ENCODE data around the gene SDK1. TPM values are rescaled to one million over a fixed set of nuclear protein-coding genes. Genes with fewer than 3 reads are reported as not detected.

The SDK1 gene
- total RNA-seq, 1 experiment from 2014 or later: 9.3 TPM

DNA sequence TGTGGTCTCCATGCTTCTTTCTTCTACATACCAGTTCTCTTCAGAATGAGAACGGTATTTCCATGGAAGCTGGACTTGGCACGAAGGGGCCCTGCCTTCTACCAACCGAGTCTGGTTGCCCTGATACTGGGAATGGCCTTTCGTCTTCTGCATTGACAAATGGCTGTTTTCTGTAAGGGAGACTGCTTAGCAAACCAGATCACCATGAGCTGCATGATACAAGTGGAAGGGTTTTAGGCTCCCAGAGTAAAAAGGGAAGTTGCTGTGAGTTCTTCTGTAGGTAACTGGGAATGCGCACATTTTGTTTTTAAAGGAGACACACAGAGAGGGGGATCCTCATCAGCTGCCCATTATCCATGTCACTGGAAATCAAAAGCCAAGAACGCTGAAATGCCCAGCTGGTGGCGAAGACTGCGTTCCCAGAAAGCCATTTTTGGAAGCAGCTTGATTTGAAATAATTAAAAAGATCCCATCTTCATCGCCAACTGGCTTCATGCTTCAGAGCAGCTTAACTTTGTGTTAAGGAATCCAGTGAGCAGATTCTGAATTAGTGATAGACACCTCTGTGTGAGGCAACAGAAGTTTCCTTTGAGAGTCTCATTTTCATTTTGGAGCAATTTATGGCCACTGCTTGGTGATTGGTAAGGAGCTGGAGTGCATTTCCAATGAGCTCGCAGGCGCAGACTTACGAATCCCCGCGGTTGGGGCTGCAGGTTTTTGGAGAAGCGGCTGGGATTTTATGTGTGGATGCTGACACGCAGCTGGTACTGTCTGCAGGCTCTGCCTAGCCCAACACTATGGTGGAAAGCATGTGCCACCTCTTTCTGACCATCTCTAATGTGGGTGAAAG lies 708.4 kb downstream of the SDK1 start:
- Mint-ChIP-seq H3K27ac (peak overlapping the region; percentile 72; the same call in 1 of the 2 replicates), H3K27me3 (ENCODE audit: low read depth) (no peaks in the 10 kb centered on the region), H3K36me3 (peaks cover 4% of the 10 kb centered on the region), H3K4me3 (no peak overlapping the region), H3K9me3 (peaks cover 4% of the 10 kb centered on the region), H3K4me1 (peaks cover 68% of the 10 kb centered on the region)
- ChIA-PET POLR2A (no interaction called here), CTCF (interaction anchor here (1.4 to 3.0 kb wide), 2 partner anchors 10 to 14 kb away, joined by 3 to 11 read pairs; no protein-coding TSS in a partner anchor)
- TF ChIP-seq, protein P1, sequence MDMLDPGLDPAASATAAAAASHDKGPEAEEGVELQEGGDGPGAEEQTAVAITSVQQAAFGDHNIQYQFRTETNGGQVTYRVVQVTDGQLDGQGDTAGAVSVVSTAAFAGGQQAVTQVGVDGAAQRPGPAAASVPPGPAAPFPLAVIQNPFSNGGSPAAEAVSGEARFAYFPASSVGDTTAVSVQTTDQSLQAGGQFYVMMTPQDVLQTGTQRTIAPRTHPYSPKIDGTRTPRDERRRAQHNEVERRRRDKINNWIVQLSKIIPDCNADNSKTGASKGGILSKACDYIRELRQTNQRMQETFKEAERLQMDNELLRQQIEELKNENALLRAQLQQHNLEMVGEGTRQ (CRISPR knock-in tag; IDR thresholded peaks at IDR 0.05): no peak
- no peak for ATAC-seq
- no peak for DNase-seq (ENCODE audit: low spot score)

DNA sequence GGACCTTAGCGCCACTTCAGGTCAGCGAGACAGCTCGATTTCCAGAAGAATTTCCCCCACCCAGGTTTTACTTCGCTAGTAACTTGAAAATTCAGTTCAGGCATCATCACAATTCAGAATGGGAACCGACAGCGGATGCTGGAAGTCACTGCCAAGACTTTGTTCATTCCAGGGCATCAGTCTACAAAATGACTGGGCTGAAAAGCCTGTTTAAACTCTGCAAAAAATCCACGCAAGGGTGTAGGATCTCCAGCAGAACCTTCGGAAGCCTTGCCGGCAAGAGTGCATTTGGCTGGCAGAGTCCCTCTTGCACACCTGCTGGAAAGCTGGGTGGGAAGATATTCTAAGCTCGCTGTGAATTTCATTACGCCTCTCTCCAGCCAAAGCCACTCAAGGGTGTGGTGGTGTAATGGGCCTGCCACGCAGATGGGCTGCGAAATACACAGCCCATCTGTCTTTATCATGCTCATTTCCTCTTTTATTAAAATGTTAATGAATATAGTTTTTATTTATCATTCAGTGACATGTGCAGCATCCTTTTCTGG lies 709.1 kb downstream of the SDK1 start:
- no peak for DNase-seq (ENCODE audit: low spot score)
- H3K36me3 Mint-ChIP-seq: peaks cover 4% of the 10 kb centered on the region
- H3K4me1 Mint-ChIP-seq: peaks cover 71% of the 10 kb centered on the region
- no peak overlapping the region for H3K4me3 Mint-ChIP-seq
- H3K27me3 Mint-ChIP-seq (ENCODE audit: low read depth): no peaks in the 10 kb centered on the region
- ChIA-PET CTCF (interaction anchor here (1.4 to 3.0 kb wide), 2 partner anchors 10 to 15 kb away, joined by 3 to 11 read pairs; no protein-coding TSS in a partner anchor), POLR2A (no interaction called here)
- TF ChIP-seq FOXK1 (CRISPR knock-in tag; IDR thresholded peaks at IDR 0.05) (no peak), E2F5 (CRISPR knock-in tag; IDR thresholded peaks at IDR 0.05) (no peak), IRF1 (CRISPR knock-in tag; IDR thresholded peaks at IDR 0.05) (no peak), MYBL2 (CRISPR knock-in tag; IDR thresholded peaks at IDR 0.05) (no peak), ZNF423 (CRISPR knock-in tag; IDR thresholded peaks at IDR 0.05) (no peak), ZNF121 (CRISPR knock-in tag; IDR thresholded peaks at IDR 0.05) (no peak), ZNF396 (CRISPR knock-in tag; IDR thresholded peaks at IDR 0.05; ENCODE audit: borderline replicate concordance) (no peak)
- TF ChIP-seq, protein P2, sequence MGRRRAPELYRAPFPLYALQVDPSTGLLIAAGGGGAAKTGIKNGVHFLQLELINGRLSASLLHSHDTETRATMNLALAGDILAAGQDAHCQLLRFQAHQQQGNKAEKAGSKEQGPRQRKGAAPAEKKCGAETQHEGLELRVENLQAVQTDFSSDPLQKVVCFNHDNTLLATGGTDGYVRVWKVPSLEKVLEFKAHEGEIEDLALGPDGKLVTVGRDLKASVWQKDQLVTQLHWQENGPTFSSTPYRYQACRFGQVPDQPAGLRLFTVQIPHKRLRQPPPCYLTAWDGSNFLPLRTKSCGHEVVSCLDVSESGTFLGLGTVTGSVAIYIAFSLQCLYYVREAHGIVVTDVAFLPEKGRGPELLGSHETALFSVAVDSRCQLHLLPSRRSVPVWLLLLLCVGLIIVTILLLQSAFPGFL (CRISPR knock-in tag; IDR thresholded peaks at IDR 0.05; ENCODE audit: borderline replicate concordance): no peak
- TF ChIP-seq, protein P3, sequence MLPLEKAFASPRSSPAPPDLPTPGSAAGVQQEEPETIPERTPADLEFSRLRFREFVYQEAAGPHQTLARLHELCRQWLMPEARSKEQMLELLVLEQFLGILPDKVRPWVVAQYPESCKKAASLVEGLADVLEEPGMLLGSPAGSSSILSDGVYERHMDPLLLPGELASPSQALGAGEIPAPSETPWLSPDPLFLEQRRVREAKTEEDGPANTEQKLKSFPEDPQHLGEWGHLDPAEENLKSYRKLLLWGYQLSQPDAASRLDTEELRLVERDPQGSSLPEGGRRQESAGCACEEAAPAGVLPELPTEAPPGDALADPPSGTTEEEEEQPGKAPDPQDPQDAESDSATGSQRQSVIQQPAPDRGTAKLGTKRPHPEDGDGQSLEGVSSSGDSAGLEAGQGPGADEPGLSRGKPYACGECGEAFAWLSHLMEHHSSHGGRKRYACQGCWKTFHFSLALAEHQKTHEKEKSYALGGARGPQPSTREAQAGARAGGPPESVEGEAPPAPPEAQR (CRISPR knock-in tag; IDR thresholded peaks at IDR 0.05): no peak
- H3K9me3 Mint-ChIP-seq: peaks cover 4% of the 10 kb centered on the region
- ATAC-seq: no peak
- H3K27ac Mint-ChIP-seq: 0 out of 2 replicates have a peak overlapping the region, but pooled peaks have one; percentile 72

- ChIA-PET CTCF (interaction anchor here (0.6 to 3.0 kb wide), 4 partner anchors 11 to 56 kb away, joined by 3 to 11 read pairs (median 4); no protein-coding TSS in a partner anchor), POLR2A (no interaction called here)
- peaks cover 69% of the 10 kb centered on the region for H3K4me1 Mint-ChIP-seq
- ATAC-seq: peak; percentile 45; the same call in 1 of the 2 replicates
- no peak for DNase-seq (ENCODE audit: low spot score)
- H3K9me3 Mint-ChIP-seq: peaks cover 4% of the 10 kb centered on the region
- peak overlapping the region; percentile 63 for H3K27ac Mint-ChIP-seq
- H3K27me3 Mint-ChIP-seq (ENCODE audit: low read depth): peaks cover under 1% of the 10 kb centered on the region; the same call in 1 of the 2 replicates
- no peak overlapping the region for H3K4me3 Mint-ChIP-seq
- peaks cover 9% of the 10 kb centered on the region for H3K36me3 Mint-ChIP-seq
- TF ChIP-seq, protein P4, sequence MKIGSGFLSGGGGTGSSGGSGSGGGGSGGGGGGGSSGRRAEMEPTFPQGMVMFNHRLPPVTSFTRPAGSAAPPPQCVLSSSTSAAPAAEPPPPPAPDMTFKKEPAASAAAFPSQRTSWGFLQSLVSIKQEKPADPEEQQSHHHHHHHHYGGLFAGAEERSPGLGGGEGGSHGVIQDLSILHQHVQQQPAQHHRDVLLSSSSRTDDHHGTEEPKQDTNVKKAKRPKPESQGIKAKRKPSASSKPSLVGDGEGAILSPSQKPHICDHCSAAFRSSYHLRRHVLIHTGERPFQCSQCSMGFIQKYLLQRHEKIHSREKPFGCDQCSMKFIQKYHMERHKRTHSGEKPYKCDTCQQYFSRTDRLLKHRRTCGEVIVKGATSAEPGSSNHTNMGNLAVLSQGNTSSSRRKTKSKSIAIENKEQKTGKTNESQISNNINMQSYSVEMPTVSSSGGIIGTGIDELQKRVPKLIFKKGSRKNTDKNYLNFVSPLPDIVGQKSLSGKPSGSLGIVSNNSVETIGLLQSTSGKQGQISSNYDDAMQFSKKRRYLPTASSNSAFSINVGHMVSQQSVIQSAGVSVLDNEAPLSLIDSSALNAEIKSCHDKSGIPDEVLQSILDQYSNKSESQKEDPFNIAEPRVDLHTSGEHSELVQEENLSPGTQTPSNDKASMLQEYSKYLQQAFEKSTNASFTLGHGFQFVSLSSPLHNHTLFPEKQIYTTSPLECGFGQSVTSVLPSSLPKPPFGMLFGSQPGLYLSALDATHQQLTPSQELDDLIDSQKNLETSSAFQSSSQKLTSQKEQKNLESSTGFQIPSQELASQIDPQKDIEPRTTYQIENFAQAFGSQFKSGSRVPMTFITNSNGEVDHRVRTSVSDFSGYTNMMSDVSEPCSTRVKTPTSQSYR (CRISPR knock-in tag; IDR thresholded peaks at IDR 0.05): no peak
- no peak for TF ChIP-seq TP53 (CRISPR knock-in tag; IDR thresholded peaks at IDR 0.05)
- no peak for TF ChIP-seq ZNF138 (CRISPR knock-in tag; conservative IDR thresholded peaks at IDR 0.05)
- TF ChIP-seq, protein P5, sequence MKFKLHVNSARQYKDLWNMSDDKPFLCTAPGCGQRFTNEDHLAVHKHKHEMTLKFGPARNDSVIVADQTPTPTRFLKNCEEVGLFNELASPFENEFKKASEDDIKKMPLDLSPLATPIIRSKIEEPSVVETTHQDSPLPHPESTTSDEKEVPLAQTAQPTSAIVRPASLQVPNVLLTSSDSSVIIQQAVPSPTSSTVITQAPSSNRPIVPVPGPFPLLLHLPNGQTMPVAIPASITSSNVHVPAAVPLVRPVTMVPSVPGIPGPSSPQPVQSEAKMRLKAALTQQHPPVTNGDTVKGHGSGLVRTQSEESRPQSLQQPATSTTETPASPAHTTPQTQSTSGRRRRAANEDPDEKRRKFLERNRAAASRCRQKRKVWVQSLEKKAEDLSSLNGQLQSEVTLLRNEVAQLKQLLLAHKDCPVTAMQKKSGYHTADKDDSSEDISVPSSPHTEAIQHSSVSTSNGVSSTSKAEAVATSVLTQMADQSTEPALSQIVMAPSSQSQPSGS (CRISPR knock-in tag; IDR thresholded peaks at IDR 0.05; ENCODE audit: borderline replicate concordance, low read depth): no peak
- no peak for TF ChIP-seq ZNF425 (CRISPR knock-in tag; conservative IDR thresholded peaks at IDR 0.05)
- TF ChIP-seq SOX15 (CRISPR knock-in tag; IDR thresholded peaks at IDR 0.05): no peak
Observed at GRCh38 chr7:4010923-4011656, 710.0 kb downstream of the SDK1 start.

Data from WTC11 (cell line).